HG02840 (cell line): ENCODE results near the gene CCL4.
"Not testable (repeated sequence)": the region's sequence is repeated elsewhere in the genome, so short reads cannot be mapped to it uniquely, and the experiment has no call there.

ENCODE experiments used
- ATAC-seq: cut with Tn5 transposase; IDR thresholded peaks from one replicate; pipeline ENCODE4 v1.9.1; 2021; ENCODE audit warnings: mild to moderate bottlenecking, moderate library complexity, moderate number of reproducible peaks; ENCODE audit not compliant: unreplicated experiment, low FRiP score

Gene CCL4

DNA sequence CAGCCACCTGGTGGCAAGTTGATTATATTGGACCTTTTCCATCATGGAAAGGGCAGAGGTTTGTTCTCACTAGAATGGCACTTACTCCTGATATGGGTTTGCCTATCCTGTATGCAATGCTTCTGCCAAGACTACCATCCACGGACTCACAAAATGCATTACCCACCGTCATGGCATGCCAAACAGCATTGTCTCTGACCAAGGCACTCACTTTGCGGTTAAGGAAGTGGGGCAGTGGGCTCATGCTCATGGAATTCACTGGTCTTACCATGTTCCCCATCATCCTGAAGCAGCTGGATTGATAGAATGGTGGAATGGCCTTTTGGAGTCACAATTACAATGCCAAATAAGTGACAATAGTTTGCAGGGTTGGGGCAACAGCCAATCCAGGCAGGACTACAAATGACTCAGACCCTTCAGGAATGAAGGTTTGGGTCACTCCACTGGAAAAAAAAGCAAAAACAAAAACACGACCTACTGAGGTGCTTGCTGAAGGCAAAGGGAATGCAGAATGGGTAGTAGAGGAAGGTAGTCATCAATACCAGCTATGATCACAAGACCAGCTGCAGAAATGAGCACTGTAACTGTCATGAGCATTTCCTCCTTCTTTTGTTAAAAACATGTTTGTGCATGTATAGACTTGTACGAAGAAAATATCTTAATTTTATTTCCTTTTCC is 11.5 kb downstream of the CCL4 start:
- ATAC-seq = not testable (repeated sequence)

GRCh38 chr17:36115649-36115977 is 12.0 kb downstream of the CCL4 start:
- not testable (repeated sequence) for ATAC-seq

DNA sequence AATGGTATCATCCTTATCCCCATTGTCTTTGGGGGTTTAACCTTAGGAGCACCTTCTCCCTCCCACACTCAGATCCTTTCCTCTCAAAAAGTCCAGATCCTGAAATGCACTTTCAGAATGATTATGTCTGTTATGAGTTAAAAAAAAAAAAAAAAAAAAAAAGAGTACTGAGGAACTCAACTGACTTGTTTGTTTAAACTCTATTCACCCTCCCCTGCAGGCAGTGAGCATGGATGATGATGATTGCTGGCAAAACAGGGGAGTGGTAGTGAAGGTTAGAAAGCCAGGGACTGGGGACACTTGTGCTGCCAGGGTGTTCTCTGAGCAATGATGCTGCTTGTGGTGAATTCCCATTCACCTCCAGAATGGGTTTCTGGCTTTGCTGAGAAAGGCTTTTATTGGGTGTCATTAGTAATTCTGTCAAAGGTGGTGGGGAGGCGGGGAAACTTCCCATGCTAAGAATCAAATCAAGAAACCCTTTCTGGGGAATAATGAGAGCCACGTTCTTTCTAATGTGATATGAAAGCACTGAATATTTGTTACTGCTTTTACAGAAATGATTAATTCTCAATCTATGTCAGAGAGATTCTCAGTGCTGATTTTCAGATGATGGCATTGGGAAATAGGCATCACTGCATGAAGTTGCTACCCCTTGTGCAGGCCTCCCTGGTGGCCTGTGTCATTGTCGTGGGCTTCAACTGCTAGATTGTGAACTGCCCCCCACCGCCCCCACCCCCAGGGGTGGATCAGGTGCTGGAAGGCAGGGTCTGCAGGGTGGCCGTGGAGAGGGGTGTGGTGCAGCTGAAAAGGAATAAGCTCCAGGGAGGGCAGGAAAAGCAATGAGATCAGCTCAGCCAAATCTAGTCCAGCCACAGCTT is 14.1 kb downstream of the CCL4 start:
- no peak for ATAC-seq

GRCh38 chr17:36118477-36119353 is 15.1 kb downstream of the CCL4 start:
- no peak for ATAC-seq

DNA sequence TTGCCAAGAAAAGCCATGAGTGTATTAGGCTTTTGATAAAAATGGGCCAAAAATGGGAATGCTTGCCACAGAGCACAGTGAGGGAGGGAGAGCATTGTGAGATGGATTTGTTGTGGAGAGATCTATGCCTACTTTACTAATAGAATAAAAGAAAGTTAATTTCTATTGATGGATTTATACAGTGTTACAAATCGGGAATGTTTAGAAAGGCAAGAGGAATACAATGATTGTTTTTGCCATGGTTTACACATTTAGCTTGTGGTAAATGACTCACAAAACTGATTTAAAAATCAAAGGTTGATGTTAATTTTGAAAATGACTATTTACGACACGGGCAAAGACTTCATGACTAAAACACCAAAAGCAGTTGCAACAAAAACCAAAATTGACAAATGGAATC is 16.6 kb downstream of the CCL4 start:
- no peak for ATAC-seq

DNA sequence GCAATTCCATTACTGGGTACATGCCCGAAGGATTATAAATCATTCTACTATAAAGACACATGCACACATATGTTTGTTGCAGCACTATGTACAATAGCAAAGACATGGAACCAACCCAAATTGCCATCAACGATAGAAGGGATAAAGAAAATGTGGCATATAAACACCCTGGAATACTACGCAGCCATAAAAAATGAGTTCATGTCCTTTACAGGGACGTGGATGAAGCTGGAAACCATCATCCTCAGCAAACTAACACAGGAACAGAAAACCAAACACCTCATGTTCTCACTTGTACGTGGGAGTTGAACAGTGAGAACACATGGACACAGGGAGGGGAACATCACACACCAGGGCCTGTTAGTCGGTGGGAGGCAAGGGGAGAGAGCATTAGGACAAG is 17.5 kb downstream of the CCL4 start:
- ATAC-seq = not testable (repeated sequence)

- no peak for ATAC-seq
These were observed 19.8 kb downstream of the CCL4 start for GRCh38 chr17:36123431-36123830.

DNA sequence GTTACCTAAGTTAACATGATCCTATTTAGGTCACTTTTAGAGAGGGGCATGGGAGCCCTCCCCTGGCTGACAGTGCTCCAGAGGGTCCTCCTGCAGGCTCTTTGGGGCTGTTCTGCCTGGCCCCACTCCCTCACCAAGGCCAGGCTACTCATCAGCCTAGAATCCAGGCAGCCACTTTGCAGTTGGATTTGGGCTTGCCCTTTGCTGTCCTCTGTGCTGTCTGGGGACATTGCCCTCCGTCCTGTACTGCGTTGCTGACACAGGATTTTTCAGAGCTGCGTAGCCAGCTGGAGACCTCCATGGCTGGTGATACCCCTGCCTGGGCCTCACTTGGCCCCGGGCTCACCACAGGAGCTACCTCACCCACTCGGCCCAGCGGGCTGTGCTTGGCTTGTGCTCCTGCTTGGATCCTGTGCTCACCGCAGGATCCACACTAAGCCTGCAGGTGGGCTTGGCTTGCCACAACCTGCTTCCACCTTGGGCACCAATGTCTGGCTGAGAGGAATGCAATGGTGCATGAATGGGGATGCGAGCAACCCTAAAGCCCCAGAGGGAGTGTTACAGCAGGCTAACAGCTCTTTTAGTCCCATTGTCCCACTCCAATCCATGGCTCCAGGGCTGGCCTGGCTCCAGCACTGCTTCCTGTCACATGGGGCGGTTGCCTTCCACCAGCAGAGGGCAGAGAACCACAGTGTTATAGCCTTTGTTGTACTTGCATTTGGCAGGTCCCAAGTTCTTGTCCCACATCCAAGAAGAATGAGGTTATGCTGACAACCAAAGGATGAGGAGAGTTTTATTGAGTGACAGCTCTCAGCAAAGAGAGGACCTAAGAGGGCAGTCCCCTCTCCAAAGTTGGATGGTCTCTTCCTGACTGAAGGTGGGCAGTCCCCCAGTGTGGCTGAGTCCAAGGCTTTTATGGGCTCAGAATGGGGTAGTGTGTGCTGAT is 21.5 kb downstream of the CCL4 start:
- no peak for ATAC-seq

GRCh38 chr17:36127199-36127893 is 23.7 kb downstream of the CCL4 start:
- peak; percentile 73 for ATAC-seq

- no peak for ATAC-seq
These were observed 24.3 kb downstream of the CCL4 start for GRCh38 chr17:36127911-36128310.

DNA sequence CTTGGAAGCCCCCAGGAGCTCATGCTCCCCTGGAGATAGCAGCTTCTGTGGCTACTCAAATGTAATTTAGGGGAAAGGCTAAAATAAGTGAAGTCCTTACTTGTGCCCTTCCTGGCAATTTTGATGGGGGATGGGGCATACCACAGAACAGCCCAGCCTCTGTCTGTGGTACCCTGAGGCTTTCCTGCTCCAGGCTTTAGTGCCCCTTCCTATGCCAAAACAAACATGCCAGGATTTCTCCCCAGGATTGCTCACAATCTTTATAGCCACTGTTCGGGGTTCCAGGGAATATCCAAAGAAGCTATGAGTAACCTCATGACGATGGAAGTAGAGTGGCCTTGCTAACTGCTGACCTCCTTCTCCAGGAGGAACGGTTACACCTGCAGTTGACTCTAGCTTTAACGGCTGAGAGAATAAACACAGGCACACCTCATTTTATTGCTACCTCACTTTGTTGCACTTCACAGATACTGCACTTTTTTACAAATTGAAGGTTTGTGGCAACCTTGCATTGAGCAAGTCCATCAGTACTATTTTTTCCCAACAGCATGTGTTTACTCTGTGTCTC is 24.9 kb downstream of the CCL4 start:
- no peak for ATAC-seq

DNA sequence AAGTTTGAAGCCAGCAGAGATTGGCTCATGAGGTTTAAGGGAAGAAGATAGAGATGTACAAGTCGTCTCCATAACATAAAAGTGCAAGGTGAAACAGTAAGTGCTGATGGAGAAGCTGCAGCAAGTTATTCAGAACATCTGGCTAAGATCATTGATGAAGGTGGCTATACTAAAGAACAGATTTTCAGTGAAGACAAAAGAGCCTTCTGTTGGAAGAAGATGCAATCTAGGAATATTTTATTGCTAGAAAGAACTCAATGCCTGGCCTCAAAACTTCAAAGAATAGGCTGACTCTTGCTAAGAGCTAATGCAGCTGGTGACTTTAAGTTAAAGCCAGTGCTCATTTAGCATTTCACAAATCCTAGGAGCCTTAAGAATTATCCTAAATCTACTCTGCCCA is 26.0 kb downstream of the CCL4 start:
- ATAC-seq = no peak

- no peak for ATAC-seq
These were observed 26.7 kb downstream of the CCL4 start for GRCh38 chr17:36130346-36130745.

GRCh38 chr17:36131421-36131820 is 27.8 kb downstream of the CCL4 start:
- ATAC-seq = no peak

DNA sequence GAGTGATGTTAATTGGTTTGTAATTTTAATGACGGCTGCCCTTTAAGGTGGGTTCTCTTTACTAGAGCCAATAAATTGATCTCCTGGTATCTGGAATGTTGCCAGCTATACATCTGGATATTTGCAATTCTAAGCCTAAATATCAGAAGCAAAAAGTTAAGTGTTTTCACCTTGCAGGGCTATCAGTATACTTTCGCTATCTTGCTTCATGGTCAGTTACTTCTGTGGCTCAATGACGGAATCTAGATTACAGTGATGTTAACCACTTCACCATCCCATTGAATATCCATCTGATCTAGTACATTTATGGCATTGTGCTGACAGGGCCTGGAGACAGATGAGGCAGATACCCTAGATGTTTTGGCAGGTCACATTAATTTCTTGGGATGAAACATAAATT is 28.3 kb downstream of the CCL4 start:
- no peak for ATAC-seq

- no peak for ATAC-seq
These were observed 28.8 kb downstream of the CCL4 start for GRCh38 chr17:36132421-36132831.

- ATAC-seq = no peak
These were observed 30.1 kb downstream of the CCL4 start for GRCh38 chr17:36133602-36134236.

GRCh38 chr17:36135465-36135864 is 31.8 kb downstream of the CCL4 start:
- no peak for ATAC-seq

DNA sequence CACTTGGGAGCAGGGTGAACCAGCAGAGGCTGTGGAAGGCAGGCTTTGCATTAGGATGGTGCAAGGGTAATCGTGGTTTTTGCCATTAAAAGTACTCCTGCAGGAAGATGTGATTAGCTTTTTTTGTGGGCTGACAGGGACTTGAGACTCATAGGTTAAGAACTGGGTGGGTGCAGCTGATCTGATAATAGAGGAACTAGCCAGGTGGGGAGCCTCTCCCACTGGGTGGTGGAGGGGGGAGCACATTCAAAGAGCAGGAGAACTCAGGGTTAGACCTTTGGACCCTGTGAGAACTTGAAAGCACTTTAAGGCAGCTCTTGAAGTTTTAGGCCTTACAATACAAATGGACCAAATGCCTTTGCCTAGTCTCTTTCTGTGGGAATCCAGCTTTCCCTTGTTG is 32.4 kb downstream of the CCL4 start:
- no peak for ATAC-seq
